Breast epithelium (tissue), 3 donors: ENCODE measurements around the gene ASPDH.
A peak's percentile ranks its signal among the peaks of the same experiment; 100 is the strongest.

ENCODE experiments used
- CTCF ChIP-seq, 3 donors: fragments of 450-650 bp; IDR thresholded peaks; one replicate each; pipeline ENCODE4 v1.5.1; 2016 to 2017; ENCODE audit warnings: antibody characterized with exemption in 3 of 3, mild to moderate bottlenecking in 3 of 3, moderate library complexity in 3 of 3
- POLR2A ChIP-seq: fragments of 450-650 bp; IDR thresholded peaks from one replicate; pipeline ENCODE4 v1.6.1; 2016; ENCODE audit warnings: antibody characterized with exemption, mild to moderate bottlenecking, moderate library complexity
- POLR2AphosphoS5 ChIP-seq, 3 donors: sonication (generic); formaldehyde crosslinking; IDR thresholded peaks; one replicate each; pipeline ENCODE4 v1.6.1; 2017; ENCODE audit warnings: antibody characterized with exemption in 3 of 3

- no peak for TF ChIP-seq POLR2A
- TF ChIP-seq CTCF (IDR thresholded peaks at IDR 0.05) = peak in 2 of 3 donors; percentile 52 to 54
- no peak for TF ChIP-seq POLR2AphosphoS5 (IDR thresholded peaks at IDR 0.05)
Measured at GRCh38 chr19:50556282-50557008, 42.7 kb upstream of the ASPDH start.
